Cardiac fibroblast (primary cell): ENCODE results near the gene DCAF6.

ENCODE experiments used
- DNase-seq, 2 donors: peaks; one replicate each; pipeline versions ENCODE4 v3.0.0 to v3.0.0-alpha.2; 2010; ENCODE audit warnings: low read depth in 2 of 2
- H3K4me3 ChIP-seq, 2 donors: replicated peaks in 1 of 2; 1 replicate in 1 of 2; 2 replicates in 1 of 2; pipeline ENCODE4 v1.5.1; 2011; ENCODE audit warnings: low read depth in 2 of 2, low read length in 2 of 2, mild to moderate bottlenecking in 2 of 2, moderate library complexity in 1 of 2
- TF ChIP-seq, protein P1 (sequence below): IDR thresholded peaks from one replicate; pipeline ENCODE4 v1.5.1; 2011; ENCODE audit warnings: low read depth, mild to moderate bottlenecking, low read length, inconsistent platforms

Gene DCAF6

DNA sequence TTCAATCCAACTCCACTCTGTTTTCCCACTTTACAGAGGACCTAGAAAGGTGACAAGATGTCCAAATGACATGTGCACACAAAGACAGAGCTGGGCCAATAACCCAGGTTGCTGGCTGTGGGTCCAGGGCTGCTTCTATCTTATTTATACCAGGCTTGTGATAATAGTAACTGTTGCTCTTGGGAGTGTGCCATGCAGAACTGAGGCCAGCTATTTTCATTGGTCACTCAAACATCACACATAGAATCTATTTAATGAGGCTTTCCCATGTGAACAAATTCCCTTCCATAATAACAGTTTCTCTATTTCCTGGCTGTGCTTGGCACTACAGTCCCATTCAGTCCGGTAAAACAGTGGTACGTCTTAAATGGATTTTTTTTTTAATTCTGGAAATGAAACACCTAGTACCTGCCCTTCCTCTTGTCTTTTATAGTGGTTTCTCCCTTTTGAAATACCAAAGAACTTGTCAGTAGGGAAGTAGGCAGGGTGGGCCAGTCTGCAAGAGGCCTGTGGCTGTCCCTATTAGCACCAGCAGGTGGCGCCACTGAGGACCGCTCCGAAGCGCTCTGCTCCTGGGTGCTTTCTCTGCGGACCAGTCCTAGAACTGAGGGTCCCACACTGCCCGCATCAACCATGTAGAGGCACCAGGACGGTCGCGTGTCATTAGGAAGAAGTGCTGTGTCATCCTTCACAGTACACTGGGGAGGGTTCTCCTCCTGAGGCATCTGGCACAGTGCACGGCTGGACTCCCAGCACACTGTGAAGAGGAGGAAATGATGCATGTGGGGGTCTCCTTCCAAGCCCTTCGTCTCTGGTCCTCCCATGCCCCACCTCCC, 148.1 kb downstream of the DCAF6 start:
- TF ChIP-seq, protein P1, sequence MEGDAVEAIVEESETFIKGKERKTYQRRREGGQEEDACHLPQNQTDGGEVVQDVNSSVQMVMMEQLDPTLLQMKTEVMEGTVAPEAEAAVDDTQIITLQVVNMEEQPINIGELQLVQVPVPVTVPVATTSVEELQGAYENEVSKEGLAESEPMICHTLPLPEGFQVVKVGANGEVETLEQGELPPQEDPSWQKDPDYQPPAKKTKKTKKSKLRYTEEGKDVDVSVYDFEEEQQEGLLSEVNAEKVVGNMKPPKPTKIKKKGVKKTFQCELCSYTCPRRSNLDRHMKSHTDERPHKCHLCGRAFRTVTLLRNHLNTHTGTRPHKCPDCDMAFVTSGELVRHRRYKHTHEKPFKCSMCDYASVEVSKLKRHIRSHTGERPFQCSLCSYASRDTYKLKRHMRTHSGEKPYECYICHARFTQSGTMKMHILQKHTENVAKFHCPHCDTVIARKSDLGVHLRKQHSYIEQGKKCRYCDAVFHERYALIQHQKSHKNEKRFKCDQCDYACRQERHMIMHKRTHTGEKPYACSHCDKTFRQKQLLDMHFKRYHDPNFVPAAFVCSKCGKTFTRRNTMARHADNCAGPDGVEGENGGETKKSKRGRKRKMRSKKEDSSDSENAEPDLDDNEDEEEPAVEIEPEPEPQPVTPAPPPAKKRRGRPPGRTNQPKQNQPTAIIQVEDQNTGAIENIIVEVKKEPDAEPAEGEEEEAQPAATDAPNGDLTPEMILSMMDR: peak; percentile 95
- no peak overlapping the region for H3K4me3 ChIP-seq
- peak; percentile 67 to 70 for DNase-seq

DNA sequence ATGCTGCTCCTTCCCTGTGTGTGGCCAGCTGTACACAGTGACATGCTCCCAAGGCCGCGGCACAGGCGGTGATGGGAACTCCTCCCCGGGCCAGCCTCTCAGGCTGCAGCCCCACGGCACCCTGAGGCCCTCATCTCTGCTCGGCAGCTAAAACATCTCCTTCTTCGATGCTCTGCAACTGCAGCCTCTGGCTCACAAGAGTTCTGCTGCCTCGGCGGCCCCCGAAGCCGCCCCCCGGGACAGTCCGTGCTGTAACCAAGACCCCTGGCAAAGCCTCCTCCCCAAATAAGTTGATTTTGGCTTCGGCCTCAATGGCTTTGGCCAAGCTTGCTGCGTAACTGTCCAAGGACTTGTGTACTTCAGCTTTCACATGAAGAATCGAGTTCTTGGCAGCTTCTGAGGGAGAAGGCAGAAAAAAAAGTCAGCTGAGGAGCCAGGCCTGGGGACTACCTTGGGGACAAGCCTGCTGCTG, 149.0 kb downstream of the DCAF6 start:
- no peak overlapping the region for H3K4me3 ChIP-seq
- peak in 1 of 2 donors; percentile 26 for DNase-seq
- TF ChIP-seq, protein P1: no peak

DNA sequence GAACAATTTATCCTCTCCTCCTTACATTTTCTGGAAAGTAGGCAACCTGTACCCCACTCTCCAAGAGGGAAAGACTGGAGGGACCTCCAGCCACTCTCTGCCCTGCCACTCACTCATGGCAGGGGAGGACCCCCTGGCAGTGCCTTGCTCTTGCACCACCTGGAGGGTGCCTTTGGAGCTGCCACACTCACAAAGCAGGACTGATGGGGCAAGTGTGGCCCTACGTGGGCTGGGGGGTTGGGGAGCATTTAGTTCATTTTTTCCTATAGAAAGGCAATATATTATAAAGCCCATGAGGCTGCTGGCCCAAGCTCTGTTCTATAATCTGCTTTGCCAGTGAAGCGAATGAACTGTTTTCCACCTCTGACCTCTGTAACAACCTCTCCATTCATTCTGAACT, 150.0 kb downstream of the DCAF6 start:
- TF ChIP-seq, protein P1: no peak
- no peak for DNase-seq

DNA sequence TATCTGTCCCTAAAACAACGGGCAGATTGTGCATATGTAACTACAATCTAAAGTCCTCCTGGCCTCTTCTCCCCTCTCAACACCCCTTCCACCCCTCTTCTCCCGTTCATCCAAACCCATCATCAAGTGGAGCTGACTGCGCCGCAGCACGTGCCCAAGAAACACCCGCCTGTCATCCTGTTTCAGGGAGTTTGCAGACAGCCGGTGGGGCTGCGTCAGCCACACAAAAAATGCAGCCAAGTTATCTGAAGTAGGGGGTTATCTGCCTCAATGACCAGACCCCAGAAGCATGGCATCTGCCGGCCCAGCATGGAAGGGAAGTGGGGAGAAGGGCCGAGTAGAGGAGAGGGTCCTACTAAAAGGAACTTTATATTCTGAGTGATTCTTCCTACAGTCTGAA, 151.2 kb downstream of the DCAF6 start:
- DNase-seq: no peak

More for the DNA sequence above, 150.0 kb downstream of the DCAF6 start:
- no peak overlapping the region for H3K4me3 ChIP-seq

DNA sequence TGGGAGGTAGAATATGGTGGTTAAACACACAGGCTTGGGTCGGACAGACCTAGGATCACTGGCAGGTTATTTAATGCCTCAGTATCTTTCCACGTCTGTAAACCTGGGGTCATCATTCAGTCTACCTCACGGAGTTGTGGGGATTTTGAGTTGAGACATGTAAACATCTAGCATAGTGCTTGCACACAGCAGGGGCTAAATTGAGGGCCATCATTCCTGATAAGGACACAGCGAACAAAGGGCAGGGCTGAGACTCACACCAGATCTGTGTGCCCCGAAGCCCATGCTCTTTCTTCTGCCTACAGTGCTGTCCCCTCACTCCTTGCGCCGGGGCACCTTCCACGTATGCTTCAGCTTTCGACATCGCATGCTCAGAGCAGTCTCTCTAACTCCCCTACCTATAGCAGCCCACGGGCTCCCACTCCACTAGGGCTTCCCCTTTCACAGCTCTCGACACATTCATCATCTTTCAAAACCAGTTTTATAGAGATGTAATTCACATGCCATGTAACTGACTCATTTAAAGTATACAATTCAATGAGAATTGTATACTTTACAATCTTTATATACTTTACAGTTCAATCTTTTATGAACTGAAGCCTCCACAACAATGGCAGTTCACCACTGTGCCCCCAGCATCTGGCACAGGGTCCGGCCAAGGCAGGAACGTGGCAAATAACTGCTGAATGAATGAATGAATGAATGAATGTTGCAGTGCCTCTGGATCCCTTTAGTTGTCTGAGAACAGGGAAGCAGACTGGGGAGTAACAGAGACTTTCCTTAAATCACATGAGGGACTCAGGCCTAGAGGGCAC, 152.2 kb downstream of the DCAF6 start:
- DNase-seq: no peak
- TF ChIP-seq, protein P1: no peak

More for the DNA sequence above, 151.2 kb downstream of the DCAF6 start:
- no peak overlapping the region for H3K4me3 ChIP-seq
- TF ChIP-seq, protein P1: no peak

DNA sequence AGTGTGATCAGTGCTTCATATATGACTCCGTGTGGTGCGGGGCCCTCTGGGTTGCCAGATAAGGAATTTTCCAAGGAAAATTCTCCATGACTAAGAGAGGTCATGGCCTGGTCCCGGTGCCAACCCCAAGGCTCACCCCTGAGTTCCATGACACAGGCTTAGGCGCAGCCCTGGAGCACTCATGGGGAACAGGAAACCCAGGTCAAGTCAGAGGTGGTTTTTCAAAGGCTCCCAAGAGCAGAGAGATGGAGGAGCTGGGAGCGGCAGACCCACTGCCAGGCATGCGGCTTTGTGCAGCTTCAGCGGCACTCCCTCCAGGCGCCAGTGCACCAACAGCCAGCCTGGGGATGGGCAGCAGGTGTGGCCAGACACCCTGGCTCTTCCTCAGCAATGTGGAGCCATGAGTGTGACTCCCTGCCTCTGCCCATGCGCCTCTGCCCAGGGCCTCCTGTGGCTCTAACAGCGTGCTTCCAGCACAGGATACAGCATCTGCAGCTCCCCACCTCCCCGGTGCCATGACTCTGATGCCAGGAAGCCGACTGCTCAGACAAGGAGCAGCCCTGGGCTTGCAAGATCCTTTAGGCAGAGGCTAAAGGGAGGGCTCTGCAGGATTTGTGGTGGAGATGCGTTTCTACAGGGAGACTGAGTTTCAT, 153.0 kb downstream of the DCAF6 start:
- TF ChIP-seq, protein P1: no peak
- H3K4me3 ChIP-seq: no peak overlapping the region
- DNase-seq: no peak

More for the DNA sequence above, 152.2 kb downstream of the DCAF6 start:
- H3K4me3 ChIP-seq: no peak overlapping the region
